SK-N-SH treated with all-trans-retinoic acid at 6 μM for 48 hours (cell line): ENCODE measurements around the gene SERPINC1.

ENCODE experiments used
- ATAC-seq: fragments of 200-7000 bp; cut with Tn5 transposase; 3 replicates; pipeline ENCODE4 v1.9.1; 2020; ENCODE audit warnings: mild to moderate bottlenecking, moderate library complexity
- BACH2 ChIP-seq: fragments of 250-450 bp; sonication (Bioruptor Pico); IDR thresholded peaks from 2 replicates; pipeline ENCODE4 v1.9.0; 2021; ENCODE audit warnings: mild to moderate bottlenecking, borderline replicate concordance
- CREB5 ChIP-seq: fragments of 250-450 bp; sonication (Bioruptor Pico); IDR thresholded peaks from 2 replicates; pipeline ENCODE4 v1.5.1; 2020; ENCODE audit warnings: low read depth, mild to moderate bottlenecking, moderate library complexity
- CSDC2 ChIP-seq: fragments of 250-450 bp; sonication (Bioruptor Pico); IDR thresholded peaks from 2 replicates; pipeline ENCODE4 v1.5.0; 2020; ENCODE audit warnings: mild to moderate bottlenecking, moderate library complexity
- CSRNP3 ChIP-seq: fragments of 250-450 bp; sonication (Bioruptor Pico); IDR thresholded peaks from 2 replicates; pipeline ENCODE4 v1.5.1; 2021; ENCODE audit warnings: mild to moderate bottlenecking, moderate library complexity
- ESRRG ChIP-seq: fragments of 250-450 bp; sonication (Bioruptor Pico); IDR thresholded peaks from 2 replicates; pipeline ENCODE4 v1.6.1; 2021; ENCODE audit warnings: mild to moderate bottlenecking
- GLIS3 ChIP-seq: fragments of 250-450 bp; sonication (Bioruptor Pico); IDR thresholded peaks from 2 replicates; pipeline ENCODE4 v1.5.0; 2020; ENCODE audit warnings: mild to moderate bottlenecking, moderate library complexity
- ISL1 ChIP-seq: fragments of 250-450 bp; sonication (Bioruptor Pico); IDR thresholded peaks from 2 replicates; pipeline ENCODE4 v2.1.2; 2022; ENCODE audit warnings: mild to moderate bottlenecking, moderate library complexity
- PATZ1 ChIP-seq: fragments of 250-450 bp; sonication (Bioruptor Pico); IDR thresholded peaks from 2 replicates; pipeline ENCODE4 v1.8.0; 2020; ENCODE audit warnings: mild to moderate bottlenecking, moderate library complexity, borderline replicate concordance
- POU6F1 ChIP-seq: fragments of 250-450 bp; sonication (Bioruptor Pico); IDR thresholded peaks from 2 replicates; pipeline ENCODE4 v1.8.0; 2021; ENCODE audit warnings: low read depth, mild to moderate bottlenecking, moderate library complexity, borderline replicate concordance
- PPARA ChIP-seq: fragments of 250-450 bp; sonication (Bioruptor Pico); IDR thresholded peaks from 2 replicates; pipeline ENCODE4 v1.5.0; 2020; ENCODE audit warnings: mild to moderate bottlenecking, borderline replicate concordance
- RARB ChIP-seq: fragments of 250-450 bp; sonication (Bioruptor Pico); IDR thresholded peaks from 2 replicates; pipeline ENCODE4 v1.8.0; 2021; ENCODE audit warnings: mild to moderate bottlenecking, moderate library complexity
- SNAI2 ChIP-seq: fragments of 250-450 bp; sonication (Bioruptor Pico); IDR thresholded peaks from 2 replicates; pipeline ENCODE4 v1.5.0; 2020; ENCODE audit warnings: mild to moderate bottlenecking, moderate library complexity
- TOX ChIP-seq: fragments of 250-450 bp; sonication (Bioruptor Pico); IDR thresholded peaks from 2 replicates; pipeline ENCODE4 v1.8.0; 2021; ENCODE audit warnings: mild to moderate bottlenecking, moderate library complexity, borderline replicate concordance
- ZC3H10 ChIP-seq: fragments of 250-450 bp; sonication (Bioruptor Pico); IDR thresholded peaks from 2 replicates; pipeline ENCODE4 v1.5.1; 2021; ENCODE audit warnings: mild to moderate bottlenecking, moderate library complexity
- ZFP3 ChIP-seq: fragments of 250-450 bp; sonication (Bioruptor Pico); IDR thresholded peaks from 2 replicates; pipeline ENCODE4 v1.5.0; 2020; ENCODE audit warnings: mild to moderate bottlenecking, moderate library complexity
- ZFP30 ChIP-seq: fragments of 450-650 bp; formaldehyde crosslinking; IDR thresholded peaks from 2 replicates; pipeline ENCODE4 v1.5.0; 2022; ENCODE audit warnings: mild to moderate bottlenecking, moderate library complexity
- ZNF565 ChIP-seq: fragments of 450-650 bp; formaldehyde crosslinking; conservative IDR thresholded peaks from 2 replicates; pipeline ENCODE4 v1.5.0; 2020; ENCODE audit warnings: low read depth, mild to moderate bottlenecking, moderate library complexity
- ZNF70 ChIP-seq: fragments of 450-650 bp; formaldehyde crosslinking; IDR thresholded peaks from 2 replicates; pipeline ENCODE4 v1.5.0; 2020; ENCODE audit warnings: mild to moderate bottlenecking, moderate library complexity
- ZNF8 ChIP-seq: fragments of 450-650 bp; formaldehyde crosslinking; IDR thresholded peaks from 2 replicates; pipeline ENCODE4 v1.5.0; 2020; ENCODE audit warnings: mild to moderate bottlenecking, moderate library complexity

SERPINC1 gene

GRCh38 chr1:173866413-173867115 lies 50.6 kb downstream of the SERPINC1 start:
- TF ChIP-seq ESRRG = no peak
- no peak for TF ChIP-seq ZNF8 (CRISPR knock-in tag)
- no peak for TF ChIP-seq CREB5 (CRISPR knock-in tag)
- no peak for TF ChIP-seq ZNF70 (CRISPR knock-in tag)
- TF ChIP-seq BACH2 (CRISPR knock-in tag) = no peak
- TF ChIP-seq CSRNP3 = no peak
- TF ChIP-seq, all 23 proteins: peak for 0
- ATAC-seq = no peak

- no peak for ATAC-seq
- no peak for TF ChIP-seq CSDC2 (CRISPR knock-in tag)
- TF ChIP-seq SNAI2 (CRISPR knock-in tag) = no peak
- no peak for TF ChIP-seq ZNF70 (CRISPR knock-in tag)
- TF ChIP-seq TOX (CRISPR knock-in tag) = no peak
- TF ChIP-seq POU6F1 (CRISPR knock-in tag) = no peak
- TF ChIP-seq PATZ1 (CRISPR knock-in tag) = no peak
- no peak; the same call in 1 of the 2 replicates for TF ChIP-seq ZC3H10 (CRISPR knock-in tag)
- no peak for TF ChIP-seq ZNF565 (CRISPR knock-in tag)
- TF ChIP-seq ESRRG = no peak
- TF ChIP-seq BACH2 (CRISPR knock-in tag) = no peak
Measured at GRCh38 chr1:173865468-173866164, 51.5 kb downstream of the SERPINC1 start.

GRCh38 chr1:173864179-173864867 lies 52.8 kb downstream of the SERPINC1 start:
- TF ChIP-seq TOX (CRISPR knock-in tag) (peak; percentile 39; the same call in 1 of the 2 replicates), ZFP30 (CRISPR knock-in tag) (no peak), ZNF8 (CRISPR knock-in tag) (no peak), ZFP3 (CRISPR knock-in tag) (no peak), CREB5 (CRISPR knock-in tag) (no peak), BACH2 (CRISPR knock-in tag) (no peak), CSRNP3 (no peak), PPARA (no peak), ZC3H10 (CRISPR knock-in tag) (peak; percentile 57), GLIS3 (0 out of 2 replicates have a peak, but pooled peaks have one; percentile 12), RARB (no peak), ISL1 (CRISPR knock-in tag) (no peak), ZNF70 (CRISPR knock-in tag) (no peak), ESRRG (no peak)
- no peak for ATAC-seq
